HepG2 (cell line): Measurements from ENCODE around the gene PDE6C. TPM values are rescaled to one million over a fixed set of nuclear protein-coding genes. Genes with fewer than 3 reads are reported as not detected.

Experiments used
- BRF2 ChIP-seq: sonication (generic); formaldehyde crosslinking; IDR thresholded peaks from 2 replicates; pipeline ENCODE4 v1.8.1; 2022; ENCODE audit warnings: mild to moderate bottlenecking, missing genetic modification reagents
- ERF ChIP-seq: IDR thresholded peaks from 2 replicates; pipeline ENCODE4 v1.6.1; 2018; ENCODE audit warnings: missing biosample characterization, missing genetic modification reagents
- EZH2 ChIP-seq: conservative IDR thresholded peaks from 2 replicates; pipeline ENCODE4 v1.6.1; 2012; ENCODE audit warnings: mild to moderate bottlenecking, low read depth, low read length, moderate library complexity
- FUBP1 ChIP-seq: sonication (generic); formaldehyde crosslinking; IDR thresholded peaks from 2 replicates; pipeline ENCODE4 v1.5.1; 2020; ENCODE audit warnings: missing genetic modification reagents, mild to moderate bottlenecking, borderline replicate concordance
- GMEB1 ChIP-seq: sonication (generic); formaldehyde crosslinking; IDR thresholded peaks from 2 replicates; pipeline ENCODE4 v1.5.1; 2020; ENCODE audit warnings: missing genetic modification reagents, mild to moderate bottlenecking, borderline replicate concordance
- IKZF1 ChIP-seq: fragments of 450-650 bp; IDR thresholded peaks from 2 replicates; pipeline ENCODE4 v1.7.1; 2016
- ISL2 ChIP-seq: sonication (generic); formaldehyde crosslinking; IDR thresholded peaks from 2 replicates; pipeline ENCODE4 v1.5.0; 2020; ENCODE audit warnings: missing genetic modification reagents
- KAT2B ChIP-seq: fragments of 150-350 bp; IDR thresholded peaks from 2 replicates; pipeline ENCODE4 v1.6.1; 2014; ENCODE audit warnings: low read depth, low read length, borderline replicate concordance
- KLF11 ChIP-seq: IDR thresholded peaks from 2 replicates; pipeline ENCODE4 v1.6.1; 2016; ENCODE audit warnings: missing compliant biosample characterization
- MIER2 ChIP-seq: IDR thresholded peaks from 2 replicates; pipeline ENCODE4 v1.6.1; 2016; ENCODE audit warnings: missing biosample characterization, missing genetic modification reagents
- REL ChIP-seq: sonication (generic); formaldehyde crosslinking; conservative IDR thresholded peaks from 2 replicates; pipeline ENCODE4 v1.8.0; 2022; ENCODE audit warnings: mild to moderate bottlenecking, missing genetic modification reagents, moderate library complexity
- RERE ChIP-seq: IDR thresholded peaks from 2 replicates; pipeline ENCODE4 v1.6.1; 2016; ENCODE audit warnings: low read depth, missing genetic modification reagents, missing compliant biosample characterization
- SNAPC2 ChIP-seq: sonication (generic); formaldehyde crosslinking; IDR thresholded peaks from 2 replicates; pipeline ENCODE4 v1.8.1; 2022; ENCODE audit warnings: mild to moderate bottlenecking, missing genetic modification reagents
- ZFP36L2 ChIP-seq: sonication (generic); formaldehyde crosslinking; IDR thresholded peaks from 2 replicates; pipeline ENCODE4 v1.4.0; 2020; ENCODE audit warnings: missing genetic modification reagents
- ZNF136 ChIP-seq: sonication (generic); formaldehyde crosslinking; IDR thresholded peaks from 2 replicates; pipeline ENCODE4 v1.8.1; 2022; ENCODE audit warnings: low read depth, mild to moderate bottlenecking, moderate library complexity, missing genetic modification reagents
- ZNF605 ChIP-seq: sonication (generic); formaldehyde crosslinking; IDR thresholded peaks from 2 replicates; pipeline ENCODE4 v1.8.0; 2022; ENCODE audit warnings: mild to moderate bottlenecking, missing genetic modification reagents
- ZNF784 ChIP-seq: sonication (generic); formaldehyde crosslinking; IDR thresholded peaks from 2 replicates; pipeline ENCODE4 v1.5.1; 2020; ENCODE audit warnings: missing genetic modification reagents, mild to moderate bottlenecking, borderline replicate concordance
- ZNF878 ChIP-seq: sonication (generic); formaldehyde crosslinking; IDR thresholded peaks from 2 replicates; pipeline ENCODE4 v1.8.1; 2023; ENCODE audit warnings: mild to moderate bottlenecking, missing genetic modification reagents, moderate library complexity
- ZSCAN9 ChIP-seq: IDR thresholded peaks from 2 replicates; pipeline ENCODE4 v1.6.1; 2016; ENCODE audit warnings: borderline replicate concordance
- polyA plus RNA-seq, 8 experiments: library from polyadenylated mRNA; depleted of rRNA in 3 of 8; stranded (reverse) in 7 of 8; unstranded in 1 of 8; fragments of >200 nt; fragmentation: Illumina TruSeq in 4 of 8; extraction: Trizol in 4 of 8; gene quantifications; 2 replicates each; pipeline versions ENCODE4 v1.2.1 to v1.2.3, GENCODE V29; 2011 to 2016; ENCODE audit warnings: low read depth in 4 of 8, missing spikeins in 1 of 8, mixed read lengths in 1 of 8; ENCODE audit not compliant: insufficient read depth in 1 of 8
- total RNA-seq, 5 experiments: library from RNA; depleted of rRNA; stranded (reverse); fragments of >200 nt; fragmentation: Illumina TruSeq; extraction: Trizol; gene quantifications; 2 replicates each; pipeline ENCODE4 v1.2.3, GENCODE V29; 2016; ENCODE audit warnings: low read depth in 1 of 5

PDE6C gene
- total and polyA plus RNA-seq, 2 of the 13 experiments (the other 11 are each of a cell fraction or from before 2014, with no cell fraction given), result 0.64 TPM; not detected in 1

DNA sequence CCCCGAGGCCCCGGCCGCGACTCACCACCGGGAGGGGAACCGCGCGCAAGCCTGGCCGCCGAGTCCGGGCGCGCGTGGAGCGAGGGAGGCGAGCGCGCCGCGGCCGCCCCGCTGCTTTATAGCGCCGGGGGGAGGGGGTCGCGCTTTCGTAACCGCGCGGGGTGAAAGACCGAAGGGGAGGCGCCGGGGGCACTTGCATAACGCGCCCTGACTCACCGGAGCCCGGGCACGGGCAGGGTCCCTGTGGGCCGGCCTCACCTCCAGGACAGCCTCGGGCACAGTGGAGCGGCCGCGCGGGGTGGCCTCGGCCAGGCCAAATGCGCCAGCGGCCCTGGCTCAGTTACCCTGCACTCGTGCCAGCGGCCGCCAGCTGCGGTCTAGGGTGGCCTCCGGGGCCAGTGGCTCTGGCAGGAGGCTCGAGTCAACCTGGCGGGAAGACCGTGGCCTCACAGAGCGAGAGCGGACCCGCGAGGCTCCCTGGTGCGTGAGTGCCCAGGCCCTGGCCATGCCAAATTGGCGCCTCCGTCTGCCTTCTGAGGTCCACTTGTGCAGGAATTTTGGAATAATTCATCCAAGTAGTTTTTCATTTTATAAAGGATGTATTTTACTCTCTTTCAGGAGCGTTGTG, 11.1 kb upstream of the PDE6C start, which contains the start of gene RBP4 (continued):
- TF ChIP-seq FUBP1 (CRISPR knock-in tag) (no peak), ZSCAN9 (CRISPR knock-in tag) (no peak), ZNF878 (CRISPR knock-in tag) (peak; percentile 84), ZFP36L2 (CRISPR knock-in tag) (no peak), ERF (CRISPR knock-in tag) (peak; percentile 72), KAT2B (no peak), EZH2 (no peak), ISL2 (CRISPR knock-in tag) (peak; percentile 83), RERE (CRISPR knock-in tag) (peak; percentile 10; the same call in 1 of the 2 replicates), KLF11 (peak; percentile 49; the same call in 1 of the 2 replicates), SNAPC2 (CRISPR knock-in tag) (no peak), ZNF605 (CRISPR knock-in tag) (peak; percentile 63; the same call in 1 of the 2 replicates), ZNF784 (CRISPR knock-in tag) (peak; percentile 74; the same call in 1 of the 2 replicates), REL (CRISPR knock-in tag) (no peak), MIER2 (peak; percentile 30; the same call in 1 of the 2 replicates), GMEB1 (CRISPR knock-in tag) (peak; percentile 36; the same call in 1 of the 2 replicates), IKZF1 (no peak), ZNF136 (CRISPR knock-in tag) (0 out of 2 replicates have a peak, but pooled peaks have one; percentile 35), BRF2 (peak; percentile 58; the same call in 1 of the 2 replicates)
